ENCODE measurements around the gene R3HDM4. TPM values are rescaled to one million over a fixed set of nuclear protein-coding genes. Genes with fewer than 3 reads are reported as not detected.
"Not testable (repeated sequence)": the region's sequence is repeated elsewhere in the genome, so short reads cannot be mapped to it uniquely, and the experiment has no call there.

R3HDM4 gene
- total and polyA plus RNA-seq, 9 of the 15 experiments (the other 6 are each of a cell fraction or from before 2014, with no cell fraction given): 3.2 to 154 (median 59.0) TPM

GRCh38 chr19:958967-959855 lies 46.2 kb upstream of the R3HDM4 start (continued):
- TF ChIP-seq LCOR (CRISPR knock-in tag; IDR thresholded peaks at IDR 0.05) (peak; percentile 71), ELF2 (CRISPR knock-in tag; IDR thresholded peaks at IDR 0.05) (no peak), ZNF41 (CRISPR knock-in tag; conservative IDR thresholded peaks at IDR 0.05) (no peak), PPARD (CRISPR knock-in tag; IDR thresholded peaks at IDR 0.05) (no peak), GMEB1 (CRISPR knock-in tag; IDR thresholded peaks at IDR 0.05) (0 out of 2 replicates have a peak, but pooled peaks have one; percentile 38), ZNF133 (CRISPR knock-in tag; IDR thresholded peaks at IDR 0.05) (no peak), MAZ (CRISPR knock-in tag; conservative IDR thresholded peaks at IDR 0.05 in 1 of 2, IDR thresholded peaks at IDR 0.05 in 1 of 2) (peak; percentile 47; a peak in 1 of 4 replicates), CREM (IDR thresholded peaks at IDR 0.05; ENCODE audit: low read depth) (peak; percentile 92)

- H3K4me3 ChIP-seq; ATAC-seq; H3K27ac ChIP-seq (ENCODE audit: extremely low read depth, low read depth, low read length); FAIRE-seq; BruUV-seq (replicated peaks); CTCF ChIA-PET (ENCODE audit: low intra/inter-chr PET ratio); H4K20me1 ChIP-seq (replicated peaks; ENCODE audit: control insufficient read depth, insufficient read depth, low read length); in situ Hi-C loops (cut with MboI); H3K4me2 ChIP-seq (ENCODE audit: insufficient read depth, low read length); H3K27me3 ChIP-seq (ENCODE audit: control insufficient read depth in 2 of 2, insufficient read depth in 2 of 2, low read length in 2 of 2); H3K9me1 ChIP-seq (ENCODE audit: control insufficient read depth, insufficient read depth, low read length); H3K9me3 ChIP-seq (replicated peaks; ENCODE audit: control insufficient read depth, insufficient read depth, low read depth, low read length); H2AFZ ChIP-seq (ENCODE audit: low read depth, low read length); DNase-seq (ENCODE audit: extremely low read depth in 1 of 4, low spot score in 3 of 4); intact Hi-C loops (cut with micrococcal nuclease): not testable (repeated sequence)
- peaks cover 73% of the 10 kb centered on the region for H3K79me2 ChIP-seq (ENCODE audit: control insufficient read depth, insufficient read depth, low read length)
- H3K9ac ChIP-seq (ENCODE audit: insufficient read depth in 1 of 2, low read depth in 2 of 2, low read length in 2 of 2): peak overlapping the region in 1 of 2 experiments; percentile 47; a peak in 1 of 4 replicates
- peak; percentile 32; the same call in 1 of the 2 replicates for TF ChIP-seq CEBPB (tag; IDR thresholded peaks at IDR 0.05)
- TF ChIP-seq ZNF121 (CRISPR knock-in tag; conservative IDR thresholded peaks at IDR 0.05): peak; percentile 93
- H3K36me3 ChIP-seq (ENCODE audit: control insufficient read depth, insufficient read depth, low read length): peaks cover 37% of the 10 kb centered on the region; the same call in 1 of the 3 replicates
- POLR2A ChIA-PET: interaction anchor here (0.7 to 1.1 kb wide), 2 partner anchors 286 to 311 kb away, joined by 3 to 4 read pairs; partner anchors contain the start of gene CIRBP
- H3K4me1 ChIP-seq (replicated peaks in 1 of 2; ENCODE audit: control insufficient read depth in 2 of 2, insufficient read depth in 2 of 2, low read length in 2 of 2): peaks cover 69 to 97% of the 10 kb centered on the region in 2 experiments
- WGBS (ENCODE audit: insufficient coverage, low coverage, missing lambda C conversion rate): 85% methylated on average over 8 of the region's 9 CpGs
Observed at GRCh38 chr19:957578-957977, 44.6 kb upstream of the R3HDM4 start.

Data from K562 (cell line).